Measurements from ENCODE around the gene GSK3A. TPM values are rescaled to one million over a fixed set of nuclear protein-coding genes. Genes with fewer than 3 reads are reported as not detected.

GSK3A gene
- total and polyA plus RNA-seq, 9 of the 15 experiments (the other 6 are each of a cell fraction or from before 2014, with no cell fraction given): 0.62 to 90.7 (median 33.3) TPM

GRCh38 chr19:42199440-42200115, 42.8 kb downstream of the GSK3A start (continued):
- TF ChIP-seq, protein P1, sequence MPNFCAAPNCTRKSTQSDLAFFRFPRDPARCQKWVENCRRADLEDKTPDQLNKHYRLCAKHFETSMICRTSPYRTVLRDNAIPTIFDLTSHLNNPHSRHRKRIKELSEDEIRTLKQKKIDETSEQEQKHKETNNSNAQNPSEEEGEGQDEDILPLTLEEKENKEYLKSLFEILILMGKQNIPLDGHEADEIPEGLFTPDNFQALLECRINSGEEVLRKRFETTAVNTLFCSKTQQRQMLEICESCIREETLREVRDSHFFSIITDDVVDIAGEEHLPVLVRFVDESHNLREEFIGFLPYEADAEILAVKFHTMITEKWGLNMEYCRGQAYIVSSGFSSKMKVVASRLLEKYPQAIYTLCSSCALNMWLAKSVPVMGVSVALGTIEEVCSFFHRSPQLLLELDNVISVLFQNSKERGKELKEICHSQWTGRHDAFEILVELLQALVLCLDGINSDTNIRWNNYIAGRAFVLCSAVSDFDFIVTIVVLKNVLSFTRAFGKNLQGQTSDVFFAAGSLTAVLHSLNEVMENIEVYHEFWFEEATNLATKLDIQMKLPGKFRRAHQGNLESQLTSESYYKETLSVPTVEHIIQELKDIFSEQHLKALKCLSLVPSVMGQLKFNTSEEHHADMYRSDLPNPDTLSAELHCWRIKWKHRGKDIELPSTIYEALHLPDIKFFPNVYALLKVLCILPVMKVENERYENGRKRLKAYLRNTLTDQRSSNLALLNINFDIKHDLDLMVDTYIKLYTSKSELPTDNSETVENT (CRISPR knock-in tag; IDR thresholded peaks at IDR 0.05): peak; percentile 56; the same call in 1 of the 2 replicates
- TF ChIP-seq SP1 (CRISPR knock-in tag; IDR thresholded peaks at IDR 0.05) (peak; percentile 59; the same call in 1 of the 2 replicates), PHB (CRISPR knock-in tag; IDR thresholded peaks at IDR 0.05) (no peak), NCOA1 (IDR thresholded peaks at IDR 0.05; ENCODE audit: low read depth) (peak; percentile 63; the same call in 1 of the 2 replicates), ZNF133 (CRISPR knock-in tag; IDR thresholded peaks at IDR 0.05) (no peak), ELF4 (CRISPR knock-in tag; IDR thresholded peaks at IDR 0.05) (peak; percentile 55; the same call in 1 of the 2 replicates), FOXP4 (CRISPR knock-in tag; IDR thresholded peaks at IDR 0.05; ENCODE audit: borderline replicate concordance) (no peak), DACH1 (IDR thresholded peaks at IDR 0.05; ENCODE audit: partially characterized antibody) (no peak), NRF1 (conservative IDR thresholded peaks at IDR 0.05 in 1 of 2, IDR thresholded peaks at IDR 0.05 in 1 of 2) (peak; percentile 66 to 69), KLF16 (IDR thresholded peaks at IDR 0.05) (0 out of 2 replicates have a peak, but pooled peaks have one; percentile 24), CCAR2 (IDR thresholded peaks at IDR 0.05; ENCODE audit: low read depth, low read length) (no peak), E2F8 (IDR thresholded peaks at IDR 0.05; ENCODE audit: low read depth, partially characterized antibody) (peak; percentile 72)
- TF ChIP-seq, protein P2, sequence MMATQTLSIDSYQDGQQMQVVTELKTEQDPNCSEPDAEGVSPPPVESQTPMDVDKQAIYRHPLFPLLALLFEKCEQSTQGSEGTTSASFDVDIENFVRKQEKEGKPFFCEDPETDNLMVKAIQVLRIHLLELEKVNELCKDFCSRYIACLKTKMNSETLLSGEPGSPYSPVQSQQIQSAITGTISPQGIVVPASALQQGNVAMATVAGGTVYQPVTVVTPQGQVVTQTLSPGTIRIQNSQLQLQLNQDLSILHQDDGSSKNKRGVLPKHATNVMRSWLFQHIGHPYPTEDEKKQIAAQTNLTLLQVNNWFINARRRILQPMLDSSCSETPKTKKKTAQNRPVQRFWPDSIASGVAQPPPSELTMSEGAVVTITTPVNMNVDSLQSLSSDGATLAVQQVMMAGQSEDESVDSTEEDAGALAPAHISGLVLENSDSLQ (IDR thresholded peaks at IDR 0.05): 0 out of 2 replicates have a peak, but pooled peaks have one; percentile 4
- TF ChIP-seq, protein P3, sequence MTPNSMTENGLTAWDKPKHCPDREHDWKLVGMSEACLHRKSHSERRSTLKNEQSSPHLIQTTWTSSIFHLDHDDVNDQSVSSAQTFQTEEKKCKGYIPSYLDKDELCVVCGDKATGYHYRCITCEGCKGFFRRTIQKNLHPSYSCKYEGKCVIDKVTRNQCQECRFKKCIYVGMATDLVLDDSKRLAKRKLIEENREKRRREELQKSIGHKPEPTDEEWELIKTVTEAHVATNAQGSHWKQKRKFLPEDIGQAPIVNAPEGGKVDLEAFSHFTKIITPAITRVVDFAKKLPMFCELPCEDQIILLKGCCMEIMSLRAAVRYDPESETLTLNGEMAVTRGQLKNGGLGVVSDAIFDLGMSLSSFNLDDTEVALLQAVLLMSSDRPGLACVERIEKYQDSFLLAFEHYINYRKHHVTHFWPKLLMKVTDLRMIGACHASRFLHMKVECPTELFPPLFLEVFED (CRISPR knock-in tag; conservative IDR thresholded peaks at IDR 0.05): peak; percentile 68; the same call in 1 of the 2 replicates
- TF ChIP-seq, protein P4, sequence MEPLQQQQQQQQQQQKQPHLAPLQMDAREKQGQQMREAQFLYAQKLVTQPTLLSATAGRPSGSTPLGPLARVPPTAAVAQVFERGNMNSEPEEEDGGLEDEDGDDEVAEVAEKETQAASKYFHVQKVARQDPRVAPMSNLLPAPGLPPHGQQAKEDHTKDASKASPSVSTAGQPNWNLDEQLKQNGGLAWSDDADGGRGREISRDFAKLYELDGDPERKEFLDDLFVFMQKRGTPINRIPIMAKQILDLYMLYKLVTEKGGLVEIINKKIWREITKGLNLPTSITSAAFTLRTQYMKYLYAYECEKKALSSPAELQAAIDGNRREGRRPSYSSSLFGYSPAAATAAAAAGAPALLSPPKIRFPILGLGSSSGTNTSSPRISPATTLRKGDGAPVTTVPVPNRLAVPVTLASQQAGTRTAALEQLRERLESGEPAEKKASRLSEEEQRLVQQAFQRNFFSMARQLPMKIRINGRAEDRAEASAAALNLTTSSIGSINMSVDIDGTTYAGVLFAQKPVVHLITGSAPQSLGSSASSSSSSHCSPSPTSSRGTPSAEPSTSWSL (CRISPR knock-in tag; IDR thresholded peaks at IDR 0.05; ENCODE audit: borderline replicate concordance): no peak
